Activated naive CD8-positive, alpha-beta T cell treated with anti-CD3 and anti-CD28 coated beads, Interleukin-2, amount 10 ng/mL, durations not matched to agents 7 days and 5 days (primary cell): ENCODE results near the gene EXOC8. TPM values are rescaled to one million over a fixed set of nuclear protein-coding genes. Genes with fewer than 3 reads are reported as not detected.
A peak's percentile ranks its signal among the peaks of the same experiment; 100 is the strongest.

Experiments
- ATAC-seq: fragments of 150-1000 bp; cut with Tn5 transposase; one replicate; pipeline ENCODE4 v1.10.0; 2021; ENCODE audit warnings: low read depth, moderate library complexity
- POLR2A ChIA-PET: fragments of 350-600 bp; sonication (Branson Sonifier 250); formaldehyde crosslinking; loops from one replicate; lab custom pipeline; 2021; ENCODE audit warnings: antibody characterized with exemption; lab: Charles Lee
- DNase-seq: peaks from one replicate; pipeline ENCODE4 v3.0.0; 2021
- H3K27ac Mint-ChIP-seq: one replicate; pipeline ENCODE4 v1.8.0; 2022; ENCODE audit warnings: mild to moderate bottlenecking, mixed read lengths
- H3K27me3 Mint-ChIP-seq: one replicate; pipeline ENCODE4 v1.8.0; 2022; ENCODE audit warnings: mild to moderate bottlenecking, moderate library complexity, mixed read lengths
- H3K36me3 Mint-ChIP-seq: one replicate; pipeline ENCODE4 v1.8.0; 2021; ENCODE audit warnings: mild to moderate bottlenecking, mixed read lengths
- H3K4me1 Mint-ChIP-seq: one replicate; pipeline ENCODE4 v1.8.0; 2021; ENCODE audit warnings: mixed read lengths
- H3K4me3 Mint-ChIP-seq: one replicate; pipeline ENCODE4 v1.8.0; 2022; ENCODE audit warnings: mild to moderate bottlenecking, moderate library complexity, mixed read lengths
- H3K9me3 Mint-ChIP-seq: one replicate; pipeline ENCODE4 v1.8.0; 2021; ENCODE audit warnings: mixed read lengths
- total RNA-seq, 2 experiments: library from RNA; stranded (reverse); gene quantifications; one replicate each; pipeline ENCODE4 v1.2.3, GENCODE V29; 2021

Gene EXOC8
- 10 to 100 TPM; 24.0 to 24.3 TPM for total RNA-seq

GRCh38 chr1:231337472-231338269 is at the start of gene EXOC8:
Gene EXOC8, minus strand, starts transcription at chr1:231337852. Its CDS starts 107 bp downstream, at chr1:231337745.
- H3K4me1 Mint-ChIP-seq = peaks cover 47% of the 10 kb centered on the region

GRCh38 chr1:231386466-231386865 is 48.8 kb upstream of the EXOC8 start:
- Mint-ChIP-seq H3K27ac (no peak overlapping the region), H3K4me3 (no peak overlapping the region), H3K4me1 (peaks cover 24% of the 10 kb centered on the region), H3K9me3 (no peaks in the 10 kb centered on the region), H3K36me3 (peaks cover 24% of the 10 kb centered on the region), H3K27me3 (no peaks in the 10 kb centered on the region)
- POLR2A ChIA-PET = no interaction called here
- DNase-seq = no peak
- ATAC-seq = no peak

More at GRCh38 chr1:231337472-231338269, at the start of gene EXOC8:
- Mint-ChIP-seq H3K27ac (peak within 1 kb of the TSS; percentile 99), H3K4me3 (peak within 1 kb of the TSS; percentile 98), H3K27me3 (no peaks in the 10 kb centered on the region), H3K36me3 (peaks cover 34% of the 10 kb centered on the region), H3K9me3 (no peaks in the 10 kb centered on the region)
- POLR2A ChIA-PET = interaction anchor here (0.6 to 1.8 kb wide), 9 partner anchors 25 to 1990 kb away, joined by 3 to 11 read pairs (median 5); partner anchors contain the start of genes MAP3K21 and TSNAX
- DNase-seq (peak; percentile 99), ATAC-seq (peak; percentile 79)

GRCh38 chr1:231385416-231385748 is 47.7 kb upstream of the EXOC8 start:
- Mint-ChIP-seq H3K36me3 (peaks cover 19% of the 10 kb centered on the region), H3K9me3 (no peaks in the 10 kb centered on the region), H3K27ac (no peak overlapping the region), H3K27me3 (no peaks in the 10 kb centered on the region), H3K4me1 (peaks cover 19% of the 10 kb centered on the region), H3K4me3 (no peak overlapping the region)
- no peak for DNase-seq
- ATAC-seq = no peak
- POLR2A ChIA-PET = no interaction called here

GRCh38 chr1:231384696-231385415 is 47.2 kb upstream of the EXOC8 start:
- no peaks in the 10 kb centered on the region for H3K9me3 Mint-ChIP-seq
- H3K36me3 Mint-ChIP-seq = peaks cover 15% of the 10 kb centered on the region
- no peak overlapping the region for H3K27ac Mint-ChIP-seq
- H3K4me3 Mint-ChIP-seq = no peak overlapping the region
- ATAC-seq (no peak), DNase-seq (no peak)
- POLR2A ChIA-PET = no interaction called here
- no peaks in the 10 kb centered on the region for H3K27me3 Mint-ChIP-seq
- peaks cover 14% of the 10 kb centered on the region for H3K4me1 Mint-ChIP-seq

GRCh38 chr1:231383159-231383860 is 45.7 kb upstream of the EXOC8 start:
- Mint-ChIP-seq H3K4me3 (no peak overlapping the region), H3K9me3 (no peaks in the 10 kb centered on the region), H3K27me3 (no peaks in the 10 kb centered on the region), H3K36me3 (peaks cover 9% of the 10 kb centered on the region), H3K27ac (no peak overlapping the region), H3K4me1 (peaks cover 15% of the 10 kb centered on the region)
- no peak for DNase-seq
- POLR2A ChIA-PET = no interaction called here
- ATAC-seq = no peak

- ATAC-seq = no peak
- H3K27ac Mint-ChIP-seq = no peak overlapping the region
- H3K36me3 Mint-ChIP-seq = peaks cover 3% of the 10 kb centered on the region
- POLR2A ChIA-PET = no interaction called here
- DNase-seq = no peak
- H3K27me3 Mint-ChIP-seq = no peaks in the 10 kb centered on the region
- no peaks in the 10 kb centered on the region for H3K9me3 Mint-ChIP-seq
- no peak overlapping the region for H3K4me3 Mint-ChIP-seq
- peaks cover 16% of the 10 kb centered on the region for H3K4me1 Mint-ChIP-seq
Observed at GRCh38 chr1:231382426-231382825, 44.8 kb upstream of the EXOC8 start.

GRCh38 chr1:231381729-231382128 is 44.1 kb upstream of the EXOC8 start:
- H3K27me3 Mint-ChIP-seq = no peaks in the 10 kb centered on the region
- H3K36me3 Mint-ChIP-seq = peaks cover 2% of the 10 kb centered on the region
- H3K27ac Mint-ChIP-seq = no peak overlapping the region
- no peak overlapping the region for H3K4me3 Mint-ChIP-seq
- ATAC-seq (no peak), DNase-seq (no peak)
- peaks cover 23% of the 10 kb centered on the region for H3K4me1 Mint-ChIP-seq
- H3K9me3 Mint-ChIP-seq = no peaks in the 10 kb centered on the region
- POLR2A ChIA-PET = no interaction called here

- Mint-ChIP-seq H3K27me3 (no peaks in the 10 kb centered on the region), H3K4me1 (peaks cover 27% of the 10 kb centered on the region), H3K9me3 (no peaks in the 10 kb centered on the region), H3K36me3 (peaks cover 4% of the 10 kb centered on the region), H3K4me3 (peak overlapping the region; percentile 50), H3K27ac (peak overlapping the region; percentile 80)
- ATAC-seq (peak; percentile 88), DNase-seq (no peak)
- POLR2A ChIA-PET = no interaction called here
Observed at GRCh38 chr1:231376875-231377549, 39.4 kb upstream of the EXOC8 start.

- H3K36me3 Mint-ChIP-seq = peaks cover 2% of the 10 kb centered on the region
- H3K9me3 Mint-ChIP-seq = no peaks in the 10 kb centered on the region
- H3K4me3 Mint-ChIP-seq = no peak overlapping the region
- POLR2A ChIA-PET = no interaction called here
- DNase-seq (no peak), ATAC-seq (no peak)
- H3K4me1 Mint-ChIP-seq = peaks cover 24% of the 10 kb centered on the region
- no peaks in the 10 kb centered on the region for H3K27me3 Mint-ChIP-seq
- H3K27ac Mint-ChIP-seq = no peak overlapping the region
Observed at GRCh38 chr1:231376101-231376500, 38.4 kb upstream of the EXOC8 start.

- Mint-ChIP-seq H3K27ac (no peak overlapping the region), H3K4me3 (no peak overlapping the region), H3K9me3 (no peaks in the 10 kb centered on the region), H3K4me1 (peaks cover 24% of the 10 kb centered on the region), H3K27me3 (no peaks in the 10 kb centered on the region), H3K36me3 (peaks cover 4% of the 10 kb centered on the region)
- POLR2A ChIA-PET = no interaction called here
- ATAC-seq (no peak), DNase-seq (no peak)
Observed at GRCh38 chr1:231374394-231374793, 36.7 kb upstream of the EXOC8 start.

GRCh38 chr1:231372501-231372900 is 34.8 kb upstream of the EXOC8 start:
- Mint-ChIP-seq H3K27ac (no peak overlapping the region), H3K9me3 (no peaks in the 10 kb centered on the region), H3K4me3 (no peak overlapping the region), H3K36me3 (peaks cover 10% of the 10 kb centered on the region), H3K4me1 (peaks cover 15% of the 10 kb centered on the region), H3K27me3 (no peaks in the 10 kb centered on the region)
- no peak for DNase-seq
- ATAC-seq = no peak
- POLR2A ChIA-PET = no interaction called here

GRCh38 chr1:231369282-231369681 is 31.6 kb upstream of the EXOC8 start:
- peaks cover 17% of the 10 kb centered on the region for H3K36me3 Mint-ChIP-seq
- H3K27me3 Mint-ChIP-seq = no peaks in the 10 kb centered on the region
- H3K4me3 Mint-ChIP-seq = no peak overlapping the region
- ATAC-seq = no peak
- no peaks in the 10 kb centered on the region for H3K9me3 Mint-ChIP-seq
- peaks cover 3% of the 10 kb centered on the region for H3K4me1 Mint-ChIP-seq
- DNase-seq = no peak
- peak overlapping the region; percentile 55 for H3K27ac Mint-ChIP-seq
- POLR2A ChIA-PET = no interaction called here

- Mint-ChIP-seq H3K4me1 (peaks cover 3% of the 10 kb centered on the region), H3K9me3 (no peaks in the 10 kb centered on the region), H3K4me3 (no peak overlapping the region), H3K36me3 (peaks cover 20% of the 10 kb centered on the region), H3K27me3 (no peaks in the 10 kb centered on the region), H3K27ac (no peak overlapping the region)
- POLR2A ChIA-PET = no interaction called here
- DNase-seq (no peak), ATAC-seq (no peak)
Observed at GRCh38 chr1:231364192-231364591, 26.5 kb upstream of the EXOC8 start.
